ENCODE data around the gene TOMM40.

Gene TOMM40

DNA sequence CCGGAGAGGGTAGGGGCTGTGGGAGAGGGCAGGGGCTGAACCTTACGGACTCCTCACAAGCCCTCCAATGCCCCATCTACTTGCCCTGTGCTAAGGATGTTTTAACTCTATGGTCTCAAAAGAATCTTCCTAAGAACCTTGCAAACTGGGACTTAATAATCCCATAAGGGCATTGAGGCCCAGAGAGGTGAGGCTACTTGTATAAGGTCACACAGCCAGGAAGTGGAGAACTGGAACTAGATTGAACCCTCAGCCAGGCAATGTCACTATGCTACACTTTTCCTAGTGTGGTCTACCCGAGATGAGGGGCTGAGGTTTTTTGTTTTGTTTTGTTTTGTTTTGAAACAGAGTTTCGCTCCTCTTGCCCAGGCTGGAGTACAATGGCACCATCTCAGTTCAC lies 40.5 kb downstream of the TOMM40 start:
- DNase-seq = no peak

DNA sequence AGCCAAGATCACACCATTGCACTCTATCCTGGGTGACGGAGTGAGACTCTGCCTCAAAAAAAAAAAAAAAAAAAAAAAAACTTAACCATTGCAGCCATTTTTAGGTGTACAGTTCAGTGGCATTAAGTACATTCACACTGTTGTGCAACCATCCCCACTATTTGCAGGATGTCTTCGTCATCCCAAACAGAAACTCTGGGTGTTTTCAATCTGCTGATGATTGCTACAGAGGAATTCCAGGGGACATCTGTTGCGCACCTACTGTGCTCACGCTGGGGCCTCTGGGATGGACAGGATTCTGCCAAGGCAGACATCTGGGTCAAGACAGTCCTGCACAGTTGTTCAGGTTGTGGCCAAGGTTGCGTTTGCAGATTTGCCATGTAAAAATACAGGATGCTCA lies 48.6 kb downstream of the TOMM40 start:
- no peak for DNase-seq

DNA sequence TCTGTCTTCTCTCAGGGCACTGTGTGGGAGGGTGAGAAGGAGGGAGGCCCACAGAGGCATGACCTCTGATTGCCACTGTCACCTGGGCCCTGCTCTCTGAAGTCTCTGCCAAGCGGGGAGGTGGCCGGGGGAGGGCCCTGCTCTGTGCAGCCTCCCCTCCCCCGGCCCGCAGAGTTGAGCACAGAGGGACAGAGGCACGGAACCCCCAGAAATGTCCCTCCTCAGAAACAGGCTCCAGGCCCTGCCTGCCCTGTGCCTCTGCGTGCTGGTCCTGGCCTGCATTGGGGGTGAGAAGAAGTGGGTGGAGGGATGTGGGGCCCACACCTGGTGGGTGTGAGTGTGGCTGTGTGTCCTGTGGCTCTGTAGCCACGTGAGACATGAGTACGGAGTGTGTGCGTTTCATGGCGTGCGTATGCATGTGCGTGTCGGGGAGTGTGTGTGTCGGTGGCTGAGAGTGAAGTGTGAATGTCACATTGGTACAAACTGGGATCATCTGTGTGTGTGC lies 51.1 kb downstream of the TOMM40 start, which contains the start of gene APOC4:
TSS of gene APOC4 (plus strand) at position 171 of the 505 bp plus-strand sequence. CDS start at position 212, 41 bp downstream.
- DNase-seq = no peak

- DNase-seq = no peak
Measured at GRCh38 chr19:44943801-44944249, 52.8 kb downstream of the TOMM40 start.

DNA sequence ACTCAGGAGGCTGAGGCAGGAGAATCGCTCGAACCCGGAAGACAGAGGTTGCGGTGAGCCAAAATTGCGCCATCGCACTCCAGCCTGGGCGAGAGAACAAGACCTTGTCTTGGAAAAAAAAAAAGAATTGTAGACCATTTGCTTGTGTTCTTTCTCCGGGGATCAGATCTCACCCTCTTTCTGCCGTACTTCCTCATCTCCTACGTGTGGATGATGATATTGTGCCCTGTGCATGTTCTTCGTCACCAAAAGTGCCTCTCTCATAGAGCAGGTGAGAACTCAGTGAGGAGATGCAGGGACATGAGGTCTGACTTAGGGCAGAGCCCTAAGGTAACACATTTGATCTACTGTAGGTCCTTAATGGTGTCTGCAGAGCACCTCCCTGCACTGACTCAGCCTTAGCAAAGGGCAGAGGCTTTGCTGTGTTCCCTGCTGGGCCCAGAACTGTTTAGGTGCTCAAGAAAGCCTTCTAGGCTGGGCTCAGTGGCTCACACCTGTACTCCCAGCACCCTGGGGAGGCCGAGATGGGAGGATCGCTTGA lies 56.1 kb downstream of the TOMM40 start:
- no peak for DNase-seq

DNA sequence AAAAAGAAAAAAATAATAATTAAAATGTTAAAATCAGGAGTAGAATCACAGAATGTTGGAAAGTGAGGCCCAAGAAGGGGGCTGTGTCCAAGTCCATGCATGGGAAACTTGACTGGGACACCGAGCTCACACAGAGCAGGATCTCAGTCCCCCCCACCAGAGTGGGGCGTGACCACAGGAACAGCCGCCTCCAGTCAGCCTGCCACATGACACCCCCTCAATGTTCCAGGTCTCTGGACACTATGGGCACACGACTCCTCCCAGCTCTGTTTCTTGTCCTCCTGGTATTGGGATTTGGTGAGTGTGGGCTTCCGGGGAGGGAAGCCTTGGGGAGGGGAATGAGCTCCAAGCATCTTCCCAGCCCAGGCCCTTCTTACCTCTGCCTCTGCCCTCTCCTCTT lies 57.2 kb downstream of the TOMM40 start:
- no peak for DNase-seq

- no peak for DNase-seq
Measured at GRCh38 chr19:44948763-44949374, 57.8 kb downstream of the TOMM40 start.

DNA sequence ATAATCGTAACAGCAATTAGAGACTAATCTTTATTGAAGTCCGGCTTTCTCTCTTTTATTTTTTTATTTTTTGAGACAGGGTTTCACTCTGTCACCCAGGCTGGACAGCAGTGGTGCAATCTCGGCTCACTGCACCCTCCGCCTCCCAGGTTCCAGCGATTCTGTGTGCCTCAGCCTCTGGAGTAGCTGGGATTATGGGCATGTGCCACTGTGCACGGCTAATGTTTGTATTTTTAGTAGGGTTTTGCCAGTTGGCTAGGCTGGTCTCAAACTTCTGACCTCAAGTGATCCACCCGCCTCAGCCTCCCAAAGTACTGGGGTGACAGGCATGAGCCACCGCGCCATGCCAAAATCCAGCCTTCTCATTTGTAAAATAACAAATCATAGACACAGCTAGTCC lies 58.5 kb downstream of the TOMM40 start:
- DNase-seq = no peak

- peak; percentile 86 for DNase-seq
Measured at GRCh38 chr19:44951179-44952159, 60.4 kb downstream of the TOMM40 start.

Measured in amniotic stem cell (primary cell).